AG09309 (cell line): ENCODE measurements around the gene SPO11.

Source experiments
- DNase-seq: peaks from one replicate; pipeline ENCODE4 v3.0.0-alpha.2; 2010; ENCODE audit warnings: low read depth
- H3K4me3 ChIP-seq: 2 replicates; pipeline ENCODE4 v1.5.1; 2011; ENCODE audit warnings: mild to moderate bottlenecking, low read depth, low read length, moderate library complexity; ENCODE audit not compliant: control insufficient read depth
- CTCF ChIP-seq: IDR thresholded peaks from 2 replicates; pipeline ENCODE4 v1.5.1; 2011; ENCODE audit warnings: mild to moderate bottlenecking, low read depth, low read length, inconsistent platforms; ENCODE audit not compliant: insufficient read depth, control insufficient read depth; ENCODE audit errors: missing control alignments

The SPO11 gene

GRCh38 chr20:57329608-57330221 lies at the start of gene SPO11:
Gene SPO11 (plus strand): TSS chr20:57329803. CDS start chr20:57329868, 65 bp downstream.
- no peak within 1 kb of the TSS for H3K4me3 ChIP-seq
- no peak for TF ChIP-seq CTCF
- no peak for DNase-seq

GRCh38 chr20:57280221-57280620 lies 49.4 kb upstream of the SPO11 start:
- DNase-seq, result no peak
- TF ChIP-seq CTCF, result no peak
- no peak overlapping the region for H3K4me3 ChIP-seq

- no peak overlapping the region for H3K4me3 ChIP-seq
- TF ChIP-seq CTCF, result no peak
- no peak for DNase-seq
These were observed 47.7 kb upstream of the SPO11 start for GRCh38 chr20:57281900-57282299.

- no peak overlapping the region for H3K4me3 ChIP-seq
- TF ChIP-seq CTCF, result no peak
- DNase-seq, result no peak
These were observed 46.8 kb upstream of the SPO11 start for GRCh38 chr20:57282670-57283361.

GRCh38 chr20:57283860-57284259 lies 45.7 kb upstream of the SPO11 start:
- no peak for TF ChIP-seq CTCF
- no peak for DNase-seq
- no peak overlapping the region for H3K4me3 ChIP-seq

- no peak for DNase-seq
- no peak overlapping the region for H3K4me3 ChIP-seq
- TF ChIP-seq CTCF, result no peak
These were observed 42.4 kb upstream of the SPO11 start for GRCh38 chr20:57287007-57287880.
